ENCODE measurements around the gene C11orf86.
A peak's percentile ranks its signal among the peaks of the same experiment; 100 is the strongest.

The C11orf86 gene

GRCh38 chr11:66956689-66957290 lies 18.3 kb upstream of the C11orf86 start:
- no peak overlapping the region for H3K23ac ChIP-seq (ENCODE audit: low read length in 2 of 2)
- peak overlapping the region; percentile 70 for H3K27ac ChIP-seq (ENCODE audit: low read length, poor library complexity, severe bottlenecking)
- H3K79me1 ChIP-seq (replicated peaks; ENCODE audit: low read length, poor library complexity, severe bottlenecking) = peaks cover 19% of the 10 kb centered on the region
- 21% methylated on average over 7 of the region's 7 CpGs for WGBS
- H3K4ac ChIP-seq (ENCODE audit: low read depth in 1 of 2, low read length in 2 of 2) = no peak overlapping the region
- H3K9me3 ChIP-seq (ENCODE audit: control insufficient read depth, low read length) = no peaks in the 10 kb centered on the region
- peaks cover 2 to 10% of the 10 kb centered on the region in 2 experiments for H3K36me3 ChIP-seq (ENCODE audit: control insufficient read depth in 1 of 2, insufficient read depth in 2 of 2, low read depth in 1 of 2, low read length in 2 of 2)
- H3K4me3 ChIP-seq (ENCODE audit: insufficient read depth in 1 of 2, low read depth in 1 of 2, low read length in 2 of 2) = peak overlapping the region in 1 of 2 experiments; percentile 87
- H2AK5ac ChIP-seq (ENCODE audit: low read length, severe bottlenecking) = no peak overlapping the region
- peak overlapping the region; percentile 18 to 68 for H2BK12ac ChIP-seq (ENCODE audit: low read length in 2 of 2)
- no peak overlapping the region for H4K91ac ChIP-seq (ENCODE audit: low read length)
- H3K14ac ChIP-seq (ENCODE audit: low read length in 2 of 2) = no peak overlapping the region
- peak overlapping the region; percentile 88 for H3K9ac ChIP-seq (ENCODE audit: low read length)
- H2AFZ ChIP-seq (ENCODE audit: low read depth, low read length) = peak overlapping the region; percentile 34
- DNase-seq = peak; percentile 92
- peak overlapping the region; percentile 10 for H3K4me2 ChIP-seq (ENCODE audit: low read length, poor library complexity, severe bottlenecking)
- H4K8ac ChIP-seq (ENCODE audit: low read length) = peak overlapping the region; percentile 28
- peaks cover 23% of the 10 kb centered on the region for H3K4me1 ChIP-seq (ENCODE audit: control insufficient read depth, insufficient read depth, low read depth, low read length)
- H3K27me3 ChIP-seq (ENCODE audit: control insufficient read depth in 1 of 2, insufficient read depth in 1 of 2, low read length in 2 of 2) = no peaks in the 10 kb centered on the region
- no peak overlapping the region for H2BK15ac ChIP-seq (ENCODE audit: low read depth, poor library complexity, severe bottlenecking)
- H2BK120ac ChIP-seq (ENCODE audit: low read depth, low read length) = no peak overlapping the region
- H3K18ac ChIP-seq (ENCODE audit: low read depth in 1 of 2, low read length in 2 of 2) = peak overlapping the region in 1 of 2 experiments; percentile 30
- H2BK5ac ChIP-seq (ENCODE audit: low read depth, low read length, poor library complexity, severe bottlenecking) = no peak overlapping the region

GRCh38 chr11:66957971-66958231 lies 17.2 kb upstream of the C11orf86 start:
- Histone ChIP-seq H3K4ac (ENCODE audit: low read depth in 1 of 2, low read length in 2 of 2) (peak overlapping the region in 1 of 2 experiments; percentile 22), H4K8ac (ENCODE audit: low read length) (peak overlapping the region; percentile 8), H3K9ac (ENCODE audit: low read length) (peak overlapping the region; percentile 88), H2BK120ac (ENCODE audit: low read depth, low read length) (no peak overlapping the region), H3K27ac (ENCODE audit: low read length, poor library complexity, severe bottlenecking) (peak overlapping the region; percentile 2), H3K9me3 (ENCODE audit: control insufficient read depth, low read length) (no peaks in the 10 kb centered on the region), H2BK5ac (ENCODE audit: low read depth, low read length, poor library complexity, severe bottlenecking) (no peak overlapping the region), H3K23ac (ENCODE audit: low read length in 2 of 2) (peak overlapping the region in 1 of 2 experiments; percentile 77), H3K18ac (ENCODE audit: low read depth in 1 of 2, low read length in 2 of 2) (peak overlapping the region; percentile 55 to 63), H3K36me3 (ENCODE audit: control insufficient read depth in 1 of 2, insufficient read depth in 2 of 2, low read depth in 1 of 2, low read length in 2 of 2) (peaks cover 2 to 8% of the 10 kb centered on the region in 2 experiments), H3K27me3 (ENCODE audit: control insufficient read depth in 1 of 2, insufficient read depth in 1 of 2, low read length in 2 of 2) (no peaks in the 10 kb centered on the region), H2BK15ac (ENCODE audit: low read depth, poor library complexity, severe bottlenecking) (peak overlapping the region; percentile 46), H2AFZ (ENCODE audit: low read depth, low read length) (peak overlapping the region; percentile 58), H4K91ac (ENCODE audit: low read length) (peak overlapping the region; percentile 52), H3K14ac (ENCODE audit: low read length in 2 of 2) (no peak overlapping the region), H3K79me1 (replicated peaks; ENCODE audit: low read length, poor library complexity, severe bottlenecking) (peaks cover 17% of the 10 kb centered on the region), H3K4me3 (ENCODE audit: insufficient read depth in 1 of 2, low read depth in 1 of 2, low read length in 2 of 2) (peak overlapping the region; percentile 87 to 93), H3K4me1 (ENCODE audit: control insufficient read depth, insufficient read depth, low read depth, low read length) (peaks cover 14% of the 10 kb centered on the region), H3K4me2 (ENCODE audit: low read length, poor library complexity, severe bottlenecking) (peak overlapping the region; percentile 91), H2BK12ac (ENCODE audit: low read length in 2 of 2) (peak overlapping the region; percentile 30 to 87), H2AK5ac (ENCODE audit: low read length, severe bottlenecking) (no peak overlapping the region)
- no peak for DNase-seq
- WGBS = under 1% methylated on average over 31 of the region's 40 CpGs

GRCh38 chr11:66958232-66958955 lies 16.7 kb upstream of the C11orf86 start, which contains the start of gene PC:
Gene PC, minus strand, starts transcription at chr11:66958383. Its CDS starts 86,224 bp downstream, at chr11:66872159.
- H3K27me3 ChIP-seq (ENCODE audit: control insufficient read depth in 1 of 2, insufficient read depth in 1 of 2, low read length in 2 of 2) = no peaks in the 10 kb centered on the region
- peak within 1 kb of the TSS; percentile 30 to 87 for H2BK12ac ChIP-seq (ENCODE audit: low read length in 2 of 2)
- H2AFZ ChIP-seq (ENCODE audit: low read depth, low read length) = peak within 1 kb of the TSS; percentile 58
- H3K4me3 ChIP-seq (ENCODE audit: insufficient read depth in 1 of 2, low read depth in 1 of 2, low read length in 2 of 2) = peak within 1 kb of the TSS; percentile 87 to 93
- H3K23ac ChIP-seq (ENCODE audit: low read length in 2 of 2) = peak within 1 kb of the TSS in 1 of 2 experiments; percentile 77
- H4K8ac ChIP-seq (ENCODE audit: low read length) = peak within 1 kb of the TSS; percentile 8
- WGBS = under 1% methylated on average over 74 of the region's 74 CpGs
- peak within 1 kb of the TSS in 1 of 2 experiments; percentile 22 for H3K4ac ChIP-seq (ENCODE audit: low read depth in 1 of 2, low read length in 2 of 2)
- H2BK15ac ChIP-seq (ENCODE audit: low read depth, poor library complexity, severe bottlenecking) = peak within 1 kb of the TSS; percentile 46
- H2BK120ac ChIP-seq (ENCODE audit: low read depth, low read length) = no peak within 1 kb of the TSS
- H3K14ac ChIP-seq (ENCODE audit: low read length in 2 of 2) = peak within 1 kb of the TSS in 1 of 2 experiments; percentile 37
- H3K9me3 ChIP-seq (ENCODE audit: control insufficient read depth, low read length) = no peaks in the 10 kb centered on the region
- H3K18ac ChIP-seq (ENCODE audit: low read depth in 1 of 2, low read length in 2 of 2) = peak within 1 kb of the TSS; percentile 55 to 63
- peak within 1 kb of the TSS; percentile 52 for H4K91ac ChIP-seq (ENCODE audit: low read length)
- H3K27ac ChIP-seq (ENCODE audit: low read length, poor library complexity, severe bottlenecking) = peak within 1 kb of the TSS; percentile 70
- peak within 1 kb of the TSS; percentile 91 for H3K4me2 ChIP-seq (ENCODE audit: low read length, poor library complexity, severe bottlenecking)
- H3K4me1 ChIP-seq (ENCODE audit: control insufficient read depth, insufficient read depth, low read depth, low read length) = peaks cover 14% of the 10 kb centered on the region
- no peak within 1 kb of the TSS for H2AK5ac ChIP-seq (ENCODE audit: low read length, severe bottlenecking)
- no peak within 1 kb of the TSS for H2BK5ac ChIP-seq (ENCODE audit: low read depth, low read length, poor library complexity, severe bottlenecking)
- H3K36me3 ChIP-seq (ENCODE audit: control insufficient read depth in 1 of 2, insufficient read depth in 2 of 2, low read depth in 1 of 2, low read length in 2 of 2) = peaks cover 0 to 6% of the 10 kb centered on the region in 2 experiments
- H3K9ac ChIP-seq (ENCODE audit: low read length) = peak within 1 kb of the TSS; percentile 88
- H3K79me1 ChIP-seq (replicated peaks; ENCODE audit: low read length, poor library complexity, severe bottlenecking) = peaks cover 13% of the 10 kb centered on the region
- DNase-seq = peak; percentile 100

GRCh38 chr11:66958956-66959274 lies 16.2 kb upstream of the C11orf86 start:
- Histone ChIP-seq H2BK15ac (ENCODE audit: low read depth, poor library complexity, severe bottlenecking) (no peak overlapping the region), H2BK12ac (ENCODE audit: low read length in 2 of 2) (peak overlapping the region in 1 of 2 experiments; percentile 23), H3K4me2 (ENCODE audit: low read length, poor library complexity, severe bottlenecking) (peak overlapping the region; percentile 80), H3K18ac (ENCODE audit: low read depth in 1 of 2, low read length in 2 of 2) (peak overlapping the region in 1 of 2 experiments; percentile 52), H2AFZ (ENCODE audit: low read depth, low read length) (peak overlapping the region; percentile 21), H4K91ac (ENCODE audit: low read length) (no peak overlapping the region), H2BK120ac (ENCODE audit: low read depth, low read length) (no peak overlapping the region), H3K27me3 (ENCODE audit: control insufficient read depth in 1 of 2, insufficient read depth in 1 of 2, low read length in 2 of 2) (no peaks in the 10 kb centered on the region), H3K36me3 (ENCODE audit: control insufficient read depth in 1 of 2, insufficient read depth in 2 of 2, low read depth in 1 of 2, low read length in 2 of 2) (peaks cover 0 to 4% of the 10 kb centered on the region in 2 experiments), H3K4me1 (ENCODE audit: control insufficient read depth, insufficient read depth, low read depth, low read length) (peaks cover 14% of the 10 kb centered on the region), H2BK5ac (ENCODE audit: low read depth, low read length, poor library complexity, severe bottlenecking) (no peak overlapping the region), H3K79me1 (replicated peaks; ENCODE audit: low read length, poor library complexity, severe bottlenecking) (peaks cover 10% of the 10 kb centered on the region), H3K14ac (ENCODE audit: low read length in 2 of 2) (peak overlapping the region in 1 of 2 experiments; percentile 37), H3K4me3 (ENCODE audit: insufficient read depth in 1 of 2, low read depth in 1 of 2, low read length in 2 of 2) (peak overlapping the region; percentile 44 to 77), H3K27ac (ENCODE audit: low read length, poor library complexity, severe bottlenecking) (peak overlapping the region; percentile 10), H3K4ac (ENCODE audit: low read depth in 1 of 2, low read length in 2 of 2) (no peak overlapping the region), H3K23ac (ENCODE audit: low read length in 2 of 2) (no peak overlapping the region), H3K9me3 (ENCODE audit: control insufficient read depth, low read length) (no peaks in the 10 kb centered on the region), H3K9ac (ENCODE audit: low read length) (peak overlapping the region; percentile 75), H4K8ac (ENCODE audit: low read length) (no peak overlapping the region), H2AK5ac (ENCODE audit: low read length, severe bottlenecking) (no peak overlapping the region)
- DNase-seq = no peak
- 64% methylated on average over 10 of the region's 10 CpGs for WGBS

Data from mesenchymal stem cell (in vitro differentiated cells and primary cell).